Left ventricle myocardium inferior (tissue), 1 donor: Measurements from ENCODE around the gene SLC26A2. TPM values are rescaled to one million over a fixed set of nuclear protein-coding genes. Genes with fewer than 3 reads are reported as not detected.

Source experiments
- DNase-seq: peaks from one replicate; pipeline ENCODE4 v3.0.0-alpha.2; 2020
- H3K27ac ChIP-seq: fragments of 200-600 bp; replicated peaks from 2 replicates; pipeline ENCODE4 v1.8.0; 2021
- H3K27me3 ChIP-seq: fragments of 200-600 bp; 2 replicates; pipeline ENCODE4 v1.8.0; 2021; ENCODE audit warnings: low read depth
- H3K36me3 ChIP-seq: fragments of 200-600 bp; 2 replicates; pipeline ENCODE4 v1.8.0; 2021
- H3K4me1 ChIP-seq: fragments of 200-600 bp; 2 replicates; pipeline ENCODE4 v1.8.0; 2021
- H3K4me3 ChIP-seq: fragments of 200-600 bp; 2 replicates; pipeline ENCODE4 v1.8.0; 2021; ENCODE audit warnings: mild to moderate bottlenecking, moderate library complexity
- H3K9me3 ChIP-seq: fragments of 200-600 bp; replicated peaks from 2 replicates; pipeline ENCODE4 v1.8.0; 2021
- intact Hi-C: fragments of 100-400 bp; cut with micrococcal nuclease; formaldehyde crosslinking; loops from one replicate; pipeline ENCODE4 v1.11.0; 2022
- total RNA-seq: library from RNA; stranded (reverse); fragmentation: NEBNext Ultra II Directional; extraction: Animal tissue kit (Norgen Biotek cat#: 25700); gene quantifications from one replicate; pipeline ENCODE4 v1.2.1, GENCODE V29; 2021
- TF ChIP-seq, protein P1 (sequence below): fragments of 200-600 bp; IDR thresholded peaks from 2 replicates; pipeline ENCODE4 v1.8.0; 2021; ENCODE audit warnings: antibody characterized with exemption, mild to moderate bottlenecking, borderline replicate concordance
- donor health status: DM: no; HTN: yes; CAD: no; lungs with severe emphysema.

The SLC26A2 gene
- total RNA-seq, 1 donor from 2014 or later, result 4.1 TPM

DNA sequence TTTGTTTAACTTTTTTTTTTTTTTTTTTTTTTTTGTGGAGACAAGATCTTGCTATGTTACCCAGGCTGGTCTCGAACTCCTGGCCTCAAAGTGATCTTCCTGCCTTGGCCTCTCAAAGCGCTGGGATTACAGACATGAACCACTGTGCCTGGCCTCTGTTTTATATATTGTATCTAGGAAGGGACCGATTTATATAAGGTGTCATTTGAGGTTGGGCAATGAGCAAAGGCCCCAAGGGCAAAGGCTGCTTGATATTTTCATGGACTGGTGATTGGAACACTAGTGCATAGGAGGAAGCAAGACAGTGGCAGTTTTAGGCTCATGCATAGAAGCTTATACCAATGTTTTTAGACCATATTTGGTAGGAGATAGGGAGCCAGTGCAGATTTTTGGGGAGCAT, 3.2 kb downstream of the SLC26A2 start:
- Histone ChIP-seq H3K27ac (no peak overlapping the region), H3K36me3 (no peaks in the 10 kb centered on the region), H3K9me3 (no peaks in the 10 kb centered on the region), H3K4me1 (peaks cover 22% of the 10 kb centered on the region), H3K27me3 (no peaks in the 10 kb centered on the region), H3K4me3 (no peak overlapping the region)
- no peak for DNase-seq
- TF ChIP-seq, protein P1, sequence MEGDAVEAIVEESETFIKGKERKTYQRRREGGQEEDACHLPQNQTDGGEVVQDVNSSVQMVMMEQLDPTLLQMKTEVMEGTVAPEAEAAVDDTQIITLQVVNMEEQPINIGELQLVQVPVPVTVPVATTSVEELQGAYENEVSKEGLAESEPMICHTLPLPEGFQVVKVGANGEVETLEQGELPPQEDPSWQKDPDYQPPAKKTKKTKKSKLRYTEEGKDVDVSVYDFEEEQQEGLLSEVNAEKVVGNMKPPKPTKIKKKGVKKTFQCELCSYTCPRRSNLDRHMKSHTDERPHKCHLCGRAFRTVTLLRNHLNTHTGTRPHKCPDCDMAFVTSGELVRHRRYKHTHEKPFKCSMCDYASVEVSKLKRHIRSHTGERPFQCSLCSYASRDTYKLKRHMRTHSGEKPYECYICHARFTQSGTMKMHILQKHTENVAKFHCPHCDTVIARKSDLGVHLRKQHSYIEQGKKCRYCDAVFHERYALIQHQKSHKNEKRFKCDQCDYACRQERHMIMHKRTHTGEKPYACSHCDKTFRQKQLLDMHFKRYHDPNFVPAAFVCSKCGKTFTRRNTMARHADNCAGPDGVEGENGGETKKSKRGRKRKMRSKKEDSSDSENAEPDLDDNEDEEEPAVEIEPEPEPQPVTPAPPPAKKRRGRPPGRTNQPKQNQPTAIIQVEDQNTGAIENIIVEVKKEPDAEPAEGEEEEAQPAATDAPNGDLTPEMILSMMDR, result no peak
- intact Hi-C loops, result loop anchor here (10.0 kb wide), 1 partner anchor 129 kb away; no protein-coding TSS in a partner anchor

DNA sequence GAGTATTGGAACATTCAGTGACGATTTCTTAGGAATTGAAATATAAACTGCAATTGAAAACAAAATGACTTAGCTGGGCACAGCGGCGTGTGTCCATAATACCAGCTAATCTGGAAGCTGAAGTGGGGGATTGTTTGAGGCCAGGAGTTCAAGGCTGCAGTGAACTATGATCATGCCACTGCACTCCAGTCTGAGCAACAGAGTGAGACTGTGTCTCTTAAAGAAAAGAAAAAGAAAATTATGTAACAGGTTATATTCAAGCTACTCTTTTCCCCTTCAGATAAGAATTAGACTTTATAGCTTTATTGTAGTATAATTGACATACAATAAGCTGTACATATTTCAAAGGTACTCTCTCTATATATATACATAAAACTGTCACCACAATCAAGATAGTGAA, 6.4 kb downstream of the SLC26A2 start:
- H3K4me3 ChIP-seq, result no peak overlapping the region
- TF ChIP-seq, protein P1, result no peak
- H3K27ac ChIP-seq, result no peak overlapping the region
- no peaks in the 10 kb centered on the region for H3K27me3 ChIP-seq
- no peaks in the 10 kb centered on the region for H3K36me3 ChIP-seq
- no peaks in the 10 kb centered on the region for H3K9me3 ChIP-seq
- no peak for DNase-seq
- intact Hi-C loops, result loop anchor here (10.0 kb wide), 1 partner anchor 132 kb away; no protein-coding TSS in a partner anchor
- no peaks in the 10 kb centered on the region for H3K4me1 ChIP-seq

DNA sequence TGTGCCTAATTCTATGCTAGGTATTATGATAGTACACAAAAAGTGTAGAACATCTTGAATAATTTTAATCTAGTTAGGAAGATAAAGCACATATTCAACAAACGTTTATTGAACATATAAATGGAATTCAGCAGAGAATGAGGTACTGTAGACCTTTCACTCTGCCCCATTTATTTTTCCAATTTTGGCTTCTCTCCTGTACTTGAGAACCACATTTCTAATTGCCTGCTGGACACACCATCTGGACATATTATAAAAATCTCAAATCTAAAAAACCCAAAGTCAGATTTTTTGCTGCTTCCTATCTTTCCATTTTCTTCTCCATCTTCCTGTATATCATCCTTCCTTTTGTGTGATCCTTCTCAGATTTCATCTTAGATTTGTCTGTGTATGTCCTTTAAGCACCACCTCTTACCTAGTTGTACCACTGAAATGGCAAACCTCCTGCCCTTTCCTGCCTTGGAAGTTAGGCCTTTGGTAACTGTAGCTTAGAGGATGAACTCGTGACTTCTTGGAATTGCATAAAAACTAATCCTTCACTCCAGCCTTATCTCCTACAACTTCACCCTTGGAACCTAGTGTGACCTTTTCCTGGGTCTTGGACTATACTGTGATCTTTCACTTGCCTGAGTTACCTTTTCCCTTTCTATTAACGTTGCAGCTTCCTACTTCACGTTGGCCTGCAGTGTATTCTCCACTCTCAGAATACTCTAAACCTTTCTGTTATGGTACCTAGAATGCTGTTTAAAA, 8.8 kb downstream of the SLC26A2 start:
- Histone ChIP-seq H3K4me3 (no peak overlapping the region), H3K27me3 (no peaks in the 10 kb centered on the region), H3K9me3 (no peaks in the 10 kb centered on the region), H3K36me3 (no peaks in the 10 kb centered on the region), H3K27ac (no peak overlapping the region), H3K4me1 (no peaks in the 10 kb centered on the region)
- intact Hi-C loops, result loop anchor here (10.0 kb wide), 1 partner anchor 135 kb away; no protein-coding TSS in a partner anchor
- TF ChIP-seq, protein P1, result no peak
- no peak for DNase-seq

GRCh38 chr5:149975409-149975808, 14.9 kb downstream of the SLC26A2 start:
- H3K27ac ChIP-seq, result no peak overlapping the region

DNA sequence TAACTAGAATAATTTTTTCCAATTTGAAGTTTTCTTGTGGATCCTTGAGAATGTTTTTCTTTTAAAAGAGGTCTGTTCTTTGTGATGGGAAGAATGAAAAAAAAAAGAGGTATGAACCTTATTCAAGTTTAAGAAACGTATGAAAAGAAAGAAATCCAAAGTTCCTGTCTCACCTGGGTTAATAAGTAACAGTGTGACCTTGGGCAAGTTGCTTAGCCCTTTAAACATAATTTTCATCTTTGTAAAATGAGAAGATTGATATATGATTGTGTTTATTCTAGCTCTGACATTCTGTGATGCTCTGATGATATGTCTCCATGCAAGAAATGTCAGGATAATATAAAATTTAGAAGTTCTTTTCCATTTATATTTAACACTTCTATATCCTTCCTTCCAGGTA, 19.3 kb downstream of the SLC26A2 start:
- no peak for DNase-seq
- H3K4me1 ChIP-seq, result no peaks in the 10 kb centered on the region
- peaks cover 37% of the 10 kb centered on the region for H3K36me3 ChIP-seq
- no peak overlapping the region for H3K27ac ChIP-seq
- TF ChIP-seq, protein P1, result no peak
- H3K4me3 ChIP-seq, result no peak overlapping the region
- intact Hi-C loops, result loop anchor here (10.0 kb wide), 1 partner anchor 345 kb away; no protein-coding TSS in a partner anchor
- no peaks in the 10 kb centered on the region for H3K9me3 ChIP-seq
- no peaks in the 10 kb centered on the region for H3K27me3 ChIP-seq

More at GRCh38 chr5:149975409-149975808, 14.9 kb downstream of the SLC26A2 start:
- TF ChIP-seq, protein P1, result no peak
- no peaks in the 10 kb centered on the region for H3K9me3 ChIP-seq
- intact Hi-C loops, result no loop called here
- H3K4me3 ChIP-seq, result no peak overlapping the region
- H3K4me1 ChIP-seq, result no peaks in the 10 kb centered on the region
- peaks cover 16% of the 10 kb centered on the region for H3K36me3 ChIP-seq
- DNase-seq, result no peak
- H3K27me3 ChIP-seq, result no peaks in the 10 kb centered on the region
